Measurements from ENCODE around the gene GPR25.

The GPR25 gene

DNA sequence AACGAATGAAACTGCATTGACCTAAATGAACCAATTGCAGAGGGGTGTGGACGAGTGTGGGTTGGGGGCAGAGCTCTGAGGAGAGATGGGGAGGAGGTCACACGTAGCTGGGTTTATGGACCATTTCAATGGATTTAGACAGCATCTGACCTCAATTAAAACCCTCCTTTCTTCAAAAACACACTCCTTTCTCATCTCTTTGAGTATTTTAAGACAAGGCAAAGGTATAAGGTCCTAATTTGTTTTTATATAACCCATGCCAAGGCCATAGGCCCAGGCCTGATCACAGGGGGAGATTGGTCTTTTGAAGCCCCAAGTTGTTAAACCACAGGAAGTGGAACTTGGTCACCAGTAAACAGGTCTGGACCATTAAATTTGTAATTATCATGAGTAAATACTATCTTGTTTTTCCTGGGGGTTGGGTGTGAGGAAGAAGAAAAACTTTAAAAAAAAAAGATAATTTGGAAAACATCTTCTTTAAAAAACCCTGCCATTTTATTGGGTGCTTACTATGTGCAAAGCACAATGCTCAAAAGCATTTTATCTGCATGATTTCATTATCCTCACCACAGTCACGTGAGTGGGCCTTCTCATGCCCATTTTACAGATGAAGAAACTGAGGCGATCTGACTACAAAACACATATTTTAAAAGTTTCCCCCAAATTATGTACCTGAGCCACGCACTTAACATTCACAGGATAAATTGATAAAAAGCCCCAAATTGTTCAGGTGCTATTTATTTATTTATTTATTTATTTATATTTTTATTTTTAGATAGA, 13.0 kb downstream of the GPR25 start:
- H3K4me3 ChIP-seq (ENCODE audit: low read depth, low read length, poor library complexity, severe bottlenecking), result no peak overlapping the region
- H3K4me2 ChIP-seq (ENCODE audit: low read length), result no peak overlapping the region
- no peak overlapping the region for H3K27ac ChIP-seq (ENCODE audit: low read depth, low read length, poor library complexity, severe bottlenecking)
- no peaks in the 10 kb centered on the region for H3K36me3 ChIP-seq (ENCODE audit: insufficient read depth, low read length)
- H3K4me1 ChIP-seq (ENCODE audit: insufficient read depth, low read length, severe bottlenecking), result no peaks in the 10 kb centered on the region
- no peaks in the 10 kb centered on the region for H3K9me2 ChIP-seq (ENCODE audit: low read depth, low read length)
- no peaks in the 10 kb centered on the region for H4K20me1 ChIP-seq (ENCODE audit: insufficient read depth, low read length)
- H3K9me3 ChIP-seq (ENCODE audit: low read length), result no peaks in the 10 kb centered on the region
- no peaks in the 10 kb centered on the region for H3K79me2 ChIP-seq (ENCODE audit: insufficient read depth, low read length)
- no peaks in the 10 kb centered on the region for H3K27me3 ChIP-seq (ENCODE audit: insufficient read depth, low read length)
- no peaks in the 10 kb centered on the region for H3F3A ChIP-seq (ENCODE audit: insufficient read depth, low read length)
- no peak overlapping the region for H3K9ac ChIP-seq (ENCODE audit: low read length)
- H2AFZ ChIP-seq (ENCODE audit: low read length), result no peak overlapping the region
- TF ChIP-seq EZH2 (IDR thresholded peaks at IDR 0.05; ENCODE audit: borderline replicate concordance, low read length), result no peak
- TF ChIP-seq, protein P1, sequence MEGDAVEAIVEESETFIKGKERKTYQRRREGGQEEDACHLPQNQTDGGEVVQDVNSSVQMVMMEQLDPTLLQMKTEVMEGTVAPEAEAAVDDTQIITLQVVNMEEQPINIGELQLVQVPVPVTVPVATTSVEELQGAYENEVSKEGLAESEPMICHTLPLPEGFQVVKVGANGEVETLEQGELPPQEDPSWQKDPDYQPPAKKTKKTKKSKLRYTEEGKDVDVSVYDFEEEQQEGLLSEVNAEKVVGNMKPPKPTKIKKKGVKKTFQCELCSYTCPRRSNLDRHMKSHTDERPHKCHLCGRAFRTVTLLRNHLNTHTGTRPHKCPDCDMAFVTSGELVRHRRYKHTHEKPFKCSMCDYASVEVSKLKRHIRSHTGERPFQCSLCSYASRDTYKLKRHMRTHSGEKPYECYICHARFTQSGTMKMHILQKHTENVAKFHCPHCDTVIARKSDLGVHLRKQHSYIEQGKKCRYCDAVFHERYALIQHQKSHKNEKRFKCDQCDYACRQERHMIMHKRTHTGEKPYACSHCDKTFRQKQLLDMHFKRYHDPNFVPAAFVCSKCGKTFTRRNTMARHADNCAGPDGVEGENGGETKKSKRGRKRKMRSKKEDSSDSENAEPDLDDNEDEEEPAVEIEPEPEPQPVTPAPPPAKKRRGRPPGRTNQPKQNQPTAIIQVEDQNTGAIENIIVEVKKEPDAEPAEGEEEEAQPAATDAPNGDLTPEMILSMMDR (IDR thresholded peaks at IDR 0.05; ENCODE audit: low read length), result no peak

DNA sequence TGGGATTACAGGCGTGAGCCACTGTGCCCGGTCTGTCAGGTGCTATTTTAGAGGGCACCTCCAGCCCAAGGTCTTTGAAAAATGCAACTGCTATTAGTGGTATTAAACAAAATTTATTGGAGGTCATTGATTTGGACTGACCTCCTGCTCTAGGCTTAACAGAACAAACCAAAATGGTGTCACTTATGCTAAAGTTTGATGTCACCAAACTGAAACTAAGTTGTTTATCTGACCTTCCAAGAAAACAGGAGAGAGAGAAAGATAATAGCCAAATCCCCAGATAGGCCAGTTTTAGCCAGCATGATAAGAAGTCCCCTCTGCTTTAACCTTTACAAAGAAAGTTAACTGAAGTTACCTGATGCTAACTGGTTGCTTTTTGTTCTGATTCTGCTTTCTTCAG, 13.8 kb downstream of the GPR25 start:
- H2AFZ ChIP-seq (ENCODE audit: low read length), result no peak overlapping the region
- H3K4me1 ChIP-seq (ENCODE audit: insufficient read depth, low read length, severe bottlenecking), result no peaks in the 10 kb centered on the region
- no peaks in the 10 kb centered on the region for H3F3A ChIP-seq (ENCODE audit: insufficient read depth, low read length)
- no peaks in the 10 kb centered on the region for H3K9me2 ChIP-seq (ENCODE audit: low read depth, low read length)
- no peaks in the 10 kb centered on the region for H4K20me1 ChIP-seq (ENCODE audit: insufficient read depth, low read length)
- no peak overlapping the region for H3K4me2 ChIP-seq (ENCODE audit: low read length)
- H3K36me3 ChIP-seq (ENCODE audit: insufficient read depth, low read length), result no peaks in the 10 kb centered on the region
- H3K27me3 ChIP-seq (ENCODE audit: insufficient read depth, low read length), result no peaks in the 10 kb centered on the region
- H3K9ac ChIP-seq (ENCODE audit: low read length), result no peak overlapping the region
- no peak overlapping the region for H3K27ac ChIP-seq (ENCODE audit: low read depth, low read length, poor library complexity, severe bottlenecking)
- no peaks in the 10 kb centered on the region for H3K79me2 ChIP-seq (ENCODE audit: insufficient read depth, low read length)
- no peaks in the 10 kb centered on the region for H3K9me3 ChIP-seq (ENCODE audit: low read length)
- no peak overlapping the region for H3K4me3 ChIP-seq (ENCODE audit: low read depth, low read length, poor library complexity, severe bottlenecking)
- TF ChIP-seq, protein P1 (IDR thresholded peaks at IDR 0.05; ENCODE audit: low read length), result no peak
- TF ChIP-seq EZH2 (IDR thresholded peaks at IDR 0.05; ENCODE audit: borderline replicate concordance, low read length), result no peak

DNA sequence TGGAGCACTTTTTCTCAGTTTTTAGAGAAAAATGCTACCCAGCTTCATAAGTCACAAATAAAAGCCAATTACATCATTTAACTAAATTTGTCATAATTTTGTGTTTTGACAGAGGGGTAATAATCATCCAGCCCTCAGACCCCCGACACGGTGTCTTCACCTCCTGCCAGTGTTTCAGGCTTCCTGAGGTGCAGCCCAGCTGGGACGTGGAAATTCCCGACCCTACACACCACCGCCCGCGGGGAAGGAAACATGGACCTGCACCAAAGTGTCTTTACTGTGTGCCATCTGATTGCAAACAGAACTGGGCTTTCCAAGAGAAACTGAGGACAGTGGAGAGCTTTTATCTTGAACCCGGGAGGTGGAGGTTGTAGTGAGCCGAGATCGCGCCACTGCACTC, 14.3 kb downstream of the GPR25 start:
- TF ChIP-seq EZH2 (IDR thresholded peaks at IDR 0.05; ENCODE audit: borderline replicate concordance, low read length), result no peak
- TF ChIP-seq, protein P1 (IDR thresholded peaks at IDR 0.05; ENCODE audit: low read length), result no peak
- no peak overlapping the region for H3K4me2 ChIP-seq (ENCODE audit: low read length)
- no peaks in the 10 kb centered on the region for H3K27me3 ChIP-seq (ENCODE audit: insufficient read depth, low read length)
- H3K4me1 ChIP-seq (ENCODE audit: insufficient read depth, low read length, severe bottlenecking), result no peaks in the 10 kb centered on the region
- H3K36me3 ChIP-seq (ENCODE audit: insufficient read depth, low read length), result no peaks in the 10 kb centered on the region
- no peaks in the 10 kb centered on the region for H3F3A ChIP-seq (ENCODE audit: insufficient read depth, low read length)
- H3K9me2 ChIP-seq (ENCODE audit: low read depth, low read length), result no peaks in the 10 kb centered on the region
- H3K4me3 ChIP-seq (ENCODE audit: low read depth, low read length, poor library complexity, severe bottlenecking), result no peak overlapping the region
- no peak overlapping the region for H3K9ac ChIP-seq (ENCODE audit: low read length)
- no peak overlapping the region for H2AFZ ChIP-seq (ENCODE audit: low read length)
- H3K79me2 ChIP-seq (ENCODE audit: insufficient read depth, low read length), result no peaks in the 10 kb centered on the region
- no peak overlapping the region for H3K27ac ChIP-seq (ENCODE audit: low read depth, low read length, poor library complexity, severe bottlenecking)
- no peaks in the 10 kb centered on the region for H4K20me1 ChIP-seq (ENCODE audit: insufficient read depth, low read length)
- H3K9me3 ChIP-seq (ENCODE audit: low read length), result no peaks in the 10 kb centered on the region

Measured in OCI-LY1 (cell line).